B cell (primary cell): ENCODE results near the gene PABPC1L2A. TPM values are rescaled to one million over a fixed set of nuclear protein-coding genes. Genes with fewer than 3 reads are reported as not detected.
"Not testable (repeated sequence)": the region's sequence is repeated elsewhere in the genome, so short reads cannot be mapped to it uniquely, and the experiment has no call there.

ENCODE experiments used
- ATAC-seq: fragments of 200-7000 bp; cut with Tn5 transposase; one replicate; pipeline ENCODE4 v1.10.0; 2021; ENCODE audit warnings: low read depth, mild to moderate bottlenecking, moderate number of reproducible peaks, moderate library complexity
- CTCF ChIA-PET: fragments of 350-600 bp; sonication (Branson Sonifier 250); formaldehyde crosslinking; loops from one replicate; lab custom pipeline; 2021; ENCODE audit warnings: antibody characterized with exemption, inconsistent platforms; lab: Charles Lee
- POLR2A ChIA-PET: fragments of 350-600 bp; sonication (Branson Sonifier 250); formaldehyde crosslinking; loops from one replicate; lab custom pipeline; 2021; ENCODE audit warnings: antibody characterized with exemption; lab: Charles Lee
- DNase-seq: peaks from one replicate; pipeline ENCODE4 v3.0.0; 2013
- H2AFZ ChIP-seq: 2 replicates; pipeline ENCODE4 v1.6.1; 2012; ENCODE audit warnings: mild to moderate bottlenecking, low read depth, low read length; ENCODE audit not compliant: insufficient read depth, poor library complexity, severe bottlenecking
- H3K27ac ChIP-seq, 2 donors: 1 replicate in 1 of 2; 2 replicates in 1 of 2; pipeline ENCODE4 v1.5.1; 2012 to 2013; ENCODE audit warnings: low read length in 2 of 2, mild to moderate bottlenecking in 2 of 2, moderate library complexity in 1 of 2
- H3K27me3 ChIP-seq, 4 experiments: fragments of 200-600 bp in 1 of 4; sonication (generic) in 1 of 4; replicated peaks in 1 of 4; 1 replicate in 2 of 4; 2 replicates in 2 of 4; pipeline versions ENCODE4 v1.6.1 to v1.7.0; 2013 to 2016; ENCODE audit warnings: low read length in 3 of 4, mild to moderate bottlenecking in 2 of 4, mixed read lengths in 1 of 4, moderate library complexity in 1 of 4; ENCODE audit not compliant: insufficient read depth in 4 of 4, control insufficient read depth in 3 of 4; ENCODE audit errors: control extremely low read depth in 1 of 4
- H3K36me3 ChIP-seq, 2 experiments: replicated peaks in 1 of 2; 1 replicate in 1 of 2; 2 replicates in 1 of 2; pipeline versions ENCODE4 v1.6.1 to v1.7.1; 2013; ENCODE audit warnings: low read length in 1 of 2; ENCODE audit not compliant: insufficient read depth in 2 of 2, control insufficient read depth in 1 of 2; ENCODE audit errors: control extremely low read depth in 1 of 2, extremely low read depth in 1 of 2
- H3K4me1 ChIP-seq, 2 donors: fragments of 200-600 bp in 1 of 2; sonication (generic) in 1 of 2; 1 replicate in 1 of 2; 2 replicates in 1 of 2; pipeline versions ENCODE4 v1.5.1 to v1.6.1; 2013 to 2017; ENCODE audit warnings: low read length in 2 of 2; ENCODE audit not compliant: control insufficient read depth in 2 of 2, insufficient read depth in 2 of 2
- H3K4me2 ChIP-seq: replicated peaks from 2 replicates; pipeline ENCODE3; 2012; ENCODE audit warnings: mild to moderate bottlenecking, low read depth, low read length; ENCODE audit not compliant: poor library complexity, severe bottlenecking
- H3K4me3 ChIP-seq, 5 experiments: fragments of 200-600 bp in 1 of 5; sonication (generic) in 1 of 5; 1 replicate in 3 of 5; 2 replicates in 2 of 5; pipeline versions ENCODE4 v1.5.1 to v1.7.0; 2011 to 2016; ENCODE audit warnings: low read length in 4 of 5, mild to moderate bottlenecking in 4 of 5, low read depth in 2 of 5, control low read depth in 1 of 5, moderate library complexity in 1 of 5; ENCODE audit not compliant: insufficient read depth in 1 of 5; ENCODE audit errors: control extremely low read depth in 1 of 5, extremely low read depth in 1 of 5
- H3K79me2 ChIP-seq: fragments of 200-600 bp; sonication (generic); one replicate; pipeline ENCODE4 v1.6.0; 2016; ENCODE audit warnings: low read length; ENCODE audit not compliant: control insufficient read depth, insufficient read depth
- H3K9ac ChIP-seq: fragments of 200-600 bp; sonication (generic); 2 replicates; pipeline ENCODE4 v1.6.1; 2017; ENCODE audit warnings: mild to moderate bottlenecking, low read length, moderate library complexity
- H3K9me3 ChIP-seq, 3 donors: one replicate each; pipeline versions ENCODE4 v1.6.1 to v1.7.1; 2013; ENCODE audit warnings: low read length in 2 of 3; ENCODE audit not compliant: control insufficient read depth in 2 of 3, insufficient read depth in 1 of 3; ENCODE audit errors: control extremely low read depth in 1 of 3
- H4K20me1 ChIP-seq: 2 replicates; pipeline ENCODE4 v1.6.0; 2012; ENCODE audit warnings: mild to moderate bottlenecking, low read length; ENCODE audit not compliant: insufficient read depth, control insufficient read depth, poor library complexity, severe bottlenecking
- H3K27ac Mint-ChIP-seq: one replicate; pipeline ENCODE4 v1.8.0; 2021; ENCODE audit warnings: mixed read lengths
- H3K27me3 Mint-ChIP-seq: one replicate; pipeline ENCODE4 v1.8.0; 2021; ENCODE audit warnings: mixed read lengths
- H3K4me1 Mint-ChIP-seq: one replicate; pipeline ENCODE4 v1.8.0; 2021; ENCODE audit warnings: mixed read lengths
- H3K4me3 Mint-ChIP-seq: one replicate; pipeline ENCODE4 v1.8.0; 2021; ENCODE audit warnings: mixed read lengths
- H3K9me3 Mint-ChIP-seq: one replicate; pipeline ENCODE4 v1.8.0; 2022; ENCODE audit warnings: mixed read lengths; ENCODE audit not compliant: insufficient read depth
- EZH2 ChIP-seq: IDR thresholded peaks from 2 replicates; pipeline ENCODE4 v1.6.1; 2012; ENCODE audit warnings: borderline replicate concordance, low read depth, mild to moderate bottlenecking, moderate library complexity, low read length; ENCODE audit not compliant: insufficient read depth, poor library complexity, severe bottlenecking
- WGBS: methylation state at CpG from one replicate; pipeline ENCODE4 v1.1.5; 2013; ENCODE audit warnings: missing lambda C conversion rate; ENCODE audit not compliant: insufficient coverage; 5-methylcytosine and 5-hydroxymethylcytosine counted together
- intact Hi-C: fragments of 100-400 bp; cut with micrococcal nuclease; formaldehyde crosslinking; loops from one replicate; pipeline ENCODE4 v1.10.0; 2022
- polyA plus RNA-seq: library from polyadenylated mRNA; depleted of rRNA; stranded (reverse); fragments of >200 nt; gene quantifications from 2 replicates; pipeline ENCODE4 v1.2.3, GENCODE V29; 2012
- total RNA-seq, 2 donors: library from RNA; stranded (reverse); fragments of 120-200 nt in 1 of 2; gene quantifications; 1 replicate in 1 of 2; 2 replicates in 1 of 2; pipeline versions ENCODE4 v1.2.3 to v1.2.4, GENCODE V29; 2013 to 2022
- TF ChIP-seq, protein P1 (sequence below): fragments of 200-600 bp; IDR thresholded peaks from one replicate; pipeline ENCODE4 v1.8.0; 2022; ENCODE audit warnings: antibody characterized with exemption, mild to moderate bottlenecking

Gene PABPC1L2A
- total and polyA plus RNA-seq, 2 donors (not counting 1 experiment from before 2014, with no cell fraction given) = not detected

DNA sequence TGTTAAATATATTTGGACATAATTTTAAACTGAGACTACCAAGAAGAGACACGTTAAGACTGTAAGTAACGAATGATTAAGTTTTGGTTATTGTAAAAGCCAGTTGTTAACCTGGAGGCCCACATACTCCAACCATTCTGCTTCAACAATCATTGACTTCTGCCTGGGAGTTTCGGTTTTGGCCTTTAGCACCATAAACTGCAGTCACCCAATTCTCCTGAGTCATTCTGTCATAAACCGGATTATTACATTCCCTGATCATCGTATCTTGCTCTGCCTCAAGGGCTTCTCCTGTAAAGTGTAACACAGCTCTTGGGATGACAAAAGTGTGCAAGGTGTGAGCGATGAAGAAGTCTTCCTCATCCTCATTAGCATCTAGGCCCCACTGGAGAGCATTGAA lies 46.9 kb upstream of the PABPC1L2A start:
- Histone ChIP-seq H3K79me2 (no peaks in the 10 kb centered on the region), H3K9ac (no peak overlapping the region), H3K4me3 (no peak overlapping the region), H3K4me1 (no peaks in the 10 kb centered on the region), H3K27me3 (no peaks in the 10 kb centered on the region), H4K20me1 (no peaks in the 10 kb centered on the region), H3K9me3 (no peaks in the 10 kb centered on the region), H2AFZ (no peak overlapping the region), H3K4me2 (no peak overlapping the region), H3K27ac (no peak overlapping the region), H3K36me3 (no peaks in the 10 kb centered on the region)
- CTCF ChIA-PET = no interaction called here
- TF ChIP-seq, protein P1, sequence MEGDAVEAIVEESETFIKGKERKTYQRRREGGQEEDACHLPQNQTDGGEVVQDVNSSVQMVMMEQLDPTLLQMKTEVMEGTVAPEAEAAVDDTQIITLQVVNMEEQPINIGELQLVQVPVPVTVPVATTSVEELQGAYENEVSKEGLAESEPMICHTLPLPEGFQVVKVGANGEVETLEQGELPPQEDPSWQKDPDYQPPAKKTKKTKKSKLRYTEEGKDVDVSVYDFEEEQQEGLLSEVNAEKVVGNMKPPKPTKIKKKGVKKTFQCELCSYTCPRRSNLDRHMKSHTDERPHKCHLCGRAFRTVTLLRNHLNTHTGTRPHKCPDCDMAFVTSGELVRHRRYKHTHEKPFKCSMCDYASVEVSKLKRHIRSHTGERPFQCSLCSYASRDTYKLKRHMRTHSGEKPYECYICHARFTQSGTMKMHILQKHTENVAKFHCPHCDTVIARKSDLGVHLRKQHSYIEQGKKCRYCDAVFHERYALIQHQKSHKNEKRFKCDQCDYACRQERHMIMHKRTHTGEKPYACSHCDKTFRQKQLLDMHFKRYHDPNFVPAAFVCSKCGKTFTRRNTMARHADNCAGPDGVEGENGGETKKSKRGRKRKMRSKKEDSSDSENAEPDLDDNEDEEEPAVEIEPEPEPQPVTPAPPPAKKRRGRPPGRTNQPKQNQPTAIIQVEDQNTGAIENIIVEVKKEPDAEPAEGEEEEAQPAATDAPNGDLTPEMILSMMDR = no peak
- TF ChIP-seq EZH2 = no peak
- Mint-ChIP-seq H3K9me3 (no peaks in the 10 kb centered on the region), H3K4me3 (no peak overlapping the region), H3K27me3 (no peaks in the 10 kb centered on the region), H3K27ac (no peak overlapping the region), H3K4me1 (no peaks in the 10 kb centered on the region)
- DNase-seq (no peak), ATAC-seq (no peak)
- WGBS = no CpG with 5 or more reads among the region's 6 CpGs
- intact Hi-C loops = no loop called here
- POLR2A ChIA-PET = no interaction called here

DNA sequence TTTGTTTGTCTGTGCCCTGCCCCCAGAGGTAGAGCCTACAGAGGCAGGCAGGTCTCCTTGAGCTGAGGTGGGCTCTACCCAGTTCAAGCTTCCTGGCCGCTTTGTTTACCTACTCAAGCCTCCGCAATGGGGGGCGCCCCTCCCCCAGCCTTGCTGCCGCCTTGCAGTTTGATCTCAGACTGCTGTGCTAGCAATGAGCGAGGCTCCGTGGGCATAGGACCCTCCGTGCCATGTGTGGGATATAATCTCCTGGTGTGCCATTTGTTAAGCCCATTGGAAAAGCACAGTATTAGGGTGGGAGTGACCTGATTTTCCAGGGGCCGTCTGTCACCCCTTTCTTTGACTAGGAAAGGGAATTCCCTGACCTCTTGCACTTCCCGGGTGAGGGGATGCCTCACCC lies 20.2 kb upstream of the PABPC1L2A start:
- H3K9ac ChIP-seq, CTCF ChIA-PET, H3K27ac Mint-ChIP-seq, DNase-seq, H3K79me2 ChIP-seq, intact Hi-C loops, H3K36me3 ChIP-seq, H3K27ac ChIP-seq, H3K4me3 Mint-ChIP-seq, POLR2A ChIA-PET, H3K27me3 Mint-ChIP-seq, ATAC-seq, H3K4me1 Mint-ChIP-seq, H3K27me3 ChIP-seq, H3K9me3 ChIP-seq, H3K4me2 ChIP-seq, H3K4me3 ChIP-seq, H2AFZ ChIP-seq, H3K4me1 ChIP-seq, H4K20me1 ChIP-seq, H3K9me3 Mint-ChIP-seq: not testable (repeated sequence)
- 71% methylated on average over 1 of the region's 9 CpGs for WGBS

DNA sequence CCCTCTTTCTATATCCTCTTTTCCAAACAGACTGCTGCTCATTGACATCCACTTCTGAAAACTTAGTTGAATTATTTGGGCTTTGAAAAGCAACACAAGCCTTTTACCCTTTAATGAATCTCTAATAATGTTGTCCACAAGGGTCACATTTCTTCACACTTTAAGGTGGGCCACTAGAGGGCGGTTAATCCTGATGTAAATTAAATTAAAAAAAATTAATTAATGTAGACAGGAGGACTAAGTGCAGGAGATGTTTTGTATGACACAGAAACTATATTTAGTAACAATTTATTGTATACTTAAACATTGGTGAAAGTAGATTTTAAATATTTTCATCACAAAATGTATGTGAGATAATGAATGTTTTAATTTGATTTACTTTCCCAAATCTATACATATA lies 7.5 kb upstream of the PABPC1L2A start:
- H3K4me3 ChIP-seq, CTCF ChIA-PET, H3K9ac ChIP-seq, H3K27me3 Mint-ChIP-seq, H3K4me1 Mint-ChIP-seq, H3K27me3 ChIP-seq, ATAC-seq, H3K4me1 ChIP-seq, H2AFZ ChIP-seq, H3K4me3 Mint-ChIP-seq, H3K4me2 ChIP-seq, H4K20me1 ChIP-seq, POLR2A ChIA-PET, H3K9me3 ChIP-seq, H3K36me3 ChIP-seq, H3K27ac ChIP-seq, H3K79me2 ChIP-seq, intact Hi-C loops, H3K27ac Mint-ChIP-seq, H3K9me3 Mint-ChIP-seq: not testable (repeated sequence)
- no CpG with 5 or more reads among the region's 1 CpG for WGBS
- DNase-seq = peak; percentile 1
